Gastrocnemius medialis (tissue), 4 donors: ENCODE results near the gene GRIN3A. TPM values are rescaled to one million over a fixed set of nuclear protein-coding genes. Genes with fewer than 3 reads are reported as not detected.

ENCODE experiments used
- ATAC-seq, 2 donors: fragments of 150-250 bp; one replicate each; pipeline ENCODE4 v1.9.1; 2016
- DNase-seq, 2 donors: peaks; one replicate each; pipeline ENCODE4 v3.0.0-alpha.2; 2019
- H3K27ac ChIP-seq, 4 donors: fragments of 200-600 bp; sonication (generic); 1 replicate in 1 of 4; 2 replicates in 3 of 4; pipeline ENCODE4 v1.5.1; 2016 to 2018; ENCODE audit warnings: mild to moderate bottlenecking in 2 of 4, moderate library complexity in 1 of 4
- H3K27me3 ChIP-seq, 3 donors: fragments of 200-600 bp; sonication (generic) in 2 of 3; 1 replicate in 1 of 3; 2 replicates in 2 of 3; pipeline versions ENCODE4 v1.5.1 to v1.6.0; 2016 to 2019; ENCODE audit warnings: mild to moderate bottlenecking in 1 of 3, moderate library complexity in 1 of 3
- H3K36me3 ChIP-seq, 2 donors: fragments of 200-600 bp; sonication (generic) in 1 of 2; one replicate each; pipeline ENCODE4 v1.5.1; 2017 to 2018
- H3K4me1 ChIP-seq, 2 donors: fragments of 200-600 bp; sonication (generic) in 1 of 2; one replicate each; pipeline ENCODE4 v1.5.1; 2016 to 2017; ENCODE audit warnings: mild to moderate bottlenecking in 2 of 2
- H3K4me3 ChIP-seq, 4 donors: fragments of 200-600 bp; sonication (generic) in 3 of 4; 1 replicate in 1 of 4; 2 replicates in 3 of 4; pipeline ENCODE4 v1.5.1; 2016 to 2019; ENCODE audit warnings: mild to moderate bottlenecking in 2 of 4
- H3K9me3 ChIP-seq, 3 donors: fragments of 200-600 bp; sonication (generic) in 2 of 3; 1 replicate in 1 of 3; 2 replicates in 2 of 3; pipeline ENCODE4 v1.5.1; 2016 to 2019
- CTCF ChIP-seq, 5 experiments: fragments of 450-650 bp in 3 of 5; fragments of 200-600 bp in 2 of 5; sonication (generic) in 2 of 5; IDR thresholded peaks in 4 of 5; conservative IDR thresholded peaks in 1 of 5; 1 replicate in 4 of 5; 2 replicates in 1 of 5; pipeline ENCODE4 v1.5.1; 2016 to 2019; ENCODE audit warnings: antibody characterized with exemption in 5 of 5, mild to moderate bottlenecking in 3 of 5, moderate library complexity in 3 of 5
- POLR2A ChIP-seq, 2 donors: fragments of 450-650 bp; IDR thresholded peaks; one replicate each; pipeline ENCODE4 v1.6.1; 2017; ENCODE audit warnings: antibody characterized with exemption in 2 of 2, mild to moderate bottlenecking in 2 of 2, moderate library complexity in 2 of 2
- in situ Hi-C, 4 donors: fragments of 200-750 bp; cut with MboI; loops; one replicate each; pipeline versions ENCODE4 v1.15.0 to v1.8.0; 2017; ENCODE audit warnings: low sequenced_read_pairs in 4 of 4
- intact Hi-C: fragments of 100-400 bp; cut with DNase I; formaldehyde crosslinking; loops from one replicate; pipeline ENCODE4 v1.15.1; 2023; ENCODE audit warnings: low total_unique reads
- total RNA-seq, 4 donors: library from RNA; depleted of rRNA; stranded (reverse); fragments of >200 nt; gene quantifications; one replicate each; pipeline versions ENCODE4 v1.1.0 to v1.2.3, GENCODE V29; 2016

The GRIN3A gene
- total RNA-seq, 4 donors from 2014 or later: not detected

- Histone ChIP-seq H3K27ac (no peak overlapping the region), H3K4me3 (peak overlapping the region; percentile 38 to 55 (median 44)), H3K27me3 (peaks cover 30 to 49% (median 42%) of the 10 kb centered on the region in 3 donors), H3K4me1 (no peaks in the 10 kb centered on the region), H3K9me3 (no peaks in the 10 kb centered on the region), H3K36me3 (no peaks in the 10 kb centered on the region)
- intact Hi-C loops (no loop called here), in situ Hi-C loops (loop anchor here in 1 of 4 donors (10.0 kb wide), 1 partner anchor 57 kb away; no protein-coding TSS in a partner anchor)
- DNase-seq: no peak
- no peak for ATAC-seq
- TF ChIP-seq POLR2A (IDR thresholded peaks at IDR 0.05): no peak
- TF ChIP-seq CTCF (IDR thresholded peaks at IDR 0.05 in 4 of 5, conservative IDR thresholded peaks at IDR 0.05 in 1 of 5): no peak
These were observed 512 bp downstream of the GRIN3A start for GRCh38 chr9:101737705-101738565.

GRCh38 chr9:101737165-101737704, 1.2 kb downstream of the GRIN3A start:
- Histone ChIP-seq H3K36me3 (no peaks in the 10 kb centered on the region), H3K27ac (no peak overlapping the region), H3K4me3 (peak overlapping the region in 2 of 4 donors; percentile 42 to 55), H3K27me3 (peaks cover 30 to 49% (median 42%) of the 10 kb centered on the region in 3 donors), H3K4me1 (no peaks in the 10 kb centered on the region), H3K9me3 (no peaks in the 10 kb centered on the region)
- TF ChIP-seq POLR2A (IDR thresholded peaks at IDR 0.05) (no peak), CTCF (IDR thresholded peaks at IDR 0.05 in 4 of 5, conservative IDR thresholded peaks at IDR 0.05 in 1 of 5) (no peak)
- in situ Hi-C loops: loop anchor here in 1 of 4 donors (10.0 kb wide), 1 partner anchor 58 kb away; no protein-coding TSS in a partner anchor
- DNase-seq (no peak), ATAC-seq (no peak)
- intact Hi-C loops: no loop called here

- in situ Hi-C loops: loop anchor here in 1 of 4 donors (10.0 kb wide), 1 partner anchor 58 kb away; no protein-coding TSS in a partner anchor
- ATAC-seq: no peak
- Histone ChIP-seq H3K9me3 (no peaks in the 10 kb centered on the region), H3K27me3 (peaks cover 30 to 49% (median 42%) of the 10 kb centered on the region in 3 donors), H3K4me3 (no peak overlapping the region), H3K27ac (no peak overlapping the region), H3K36me3 (no peaks in the 10 kb centered on the region), H3K4me1 (no peaks in the 10 kb centered on the region)
- DNase-seq: no peak
- intact Hi-C loops: no loop called here
- TF ChIP-seq POLR2A (IDR thresholded peaks at IDR 0.05) (no peak), CTCF (IDR thresholded peaks at IDR 0.05 in 4 of 5, conservative IDR thresholded peaks at IDR 0.05 in 1 of 5) (no peak)
These were observed 1.7 kb downstream of the GRIN3A start for GRCh38 chr9:101736717-101737116.

- ATAC-seq (no peak), DNase-seq (no peak)
- Histone ChIP-seq H3K36me3 (no peaks in the 10 kb centered on the region), H3K27me3 (peaks cover 7 to 17% (median 14%) of the 10 kb centered on the region in 3 donors), H3K4me1 (no peaks in the 10 kb centered on the region), H3K9me3 (no peaks in the 10 kb centered on the region), H3K4me3 (no peak overlapping the region), H3K27ac (no peak overlapping the region)
- intact Hi-C loops: no loop called here
- TF ChIP-seq CTCF (IDR thresholded peaks at IDR 0.05 in 4 of 5, conservative IDR thresholded peaks at IDR 0.05 in 1 of 5) (no peak), POLR2A (IDR thresholded peaks at IDR 0.05) (no peak)
- in situ Hi-C loops: loop anchor here in 1 of 4 donors (10.0 kb wide), 1 partner anchor 63 kb away; no protein-coding TSS in a partner anchor
These were observed 7.0 kb downstream of the GRIN3A start for GRCh38 chr9:101731429-101731828.
